GM12891 (cell line): ENCODE measurements around the gene DNMT1.

Source experiments
- POLR2A ChIP-seq: IDR thresholded peaks from 2 replicates; pipeline ENCODE4 v1.6.1; 2011; ENCODE audit warnings: low read depth, low read length, control low read depth
- POLR2AphosphoS5 ChIP-seq: IDR thresholded peaks from 2 replicates; pipeline ENCODE4 v1.6.1; 2011; ENCODE audit warnings: low read depth, low read length, control low read depth
- POU2F2 ChIP-seq: IDR thresholded peaks from 2 replicates; pipeline ENCODE4 v1.6.1; 2011; ENCODE audit warnings: low read depth, mild to moderate bottlenecking, control low read depth, low read length, moderate library complexity

DNA sequence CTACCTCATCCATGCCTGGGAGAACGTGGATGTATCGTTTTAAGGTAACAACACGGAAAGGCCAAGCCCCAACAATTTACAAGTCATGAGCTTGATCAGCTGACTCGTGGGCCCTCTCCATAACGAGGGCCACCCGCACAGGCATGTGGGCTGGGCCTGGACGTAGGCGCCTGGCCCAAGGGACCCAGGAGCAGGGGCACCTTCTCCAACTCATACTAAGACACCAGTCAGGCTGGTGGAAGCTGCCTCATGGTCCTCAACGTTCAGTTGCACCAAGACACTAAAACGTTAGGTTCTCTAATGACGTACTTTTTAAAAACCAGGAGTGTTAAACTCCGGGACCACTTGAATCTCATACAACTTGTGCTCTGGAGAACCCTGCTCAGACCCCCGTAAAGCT lies 53.3 kb downstream of the DNMT1 start:
- TF ChIP-seq POU2F2 = no peak
- no peak for TF ChIP-seq POLR2AphosphoS5
- no peak for TF ChIP-seq POLR2A
